Measurements from ENCODE around the gene ANGEL1. TPM values are rescaled to one million over a fixed set of nuclear protein-coding genes. Genes with fewer than 3 reads are reported as not detected.

Gene ANGEL1
- total RNA-seq, 6 experiments from 2014 or later, result 9.3 to 17.8 (median 14.4) TPM

- intact Hi-C loops (cut with DNase I), result no loop called here
- H3K27me3 ChIP-seq, result no peaks in the 10 kb centered on the region
- no peaks in the 10 kb centered on the region for H3K36me3 ChIP-seq
- DNase-seq (peak in 1 of 3 donors; percentile 33), ATAC-seq (no peak)
- H3K27ac ChIP-seq, result no peak overlapping the region
- peaks cover 0 to 7% (median 0%) of the 10 kb centered on the region in 4 donors for H3K4me1 ChIP-seq
- 59% methylated on average over 2 of the region's 6 CpGs for WGBS (ENCODE audit: insufficient coverage, low coverage, low lambda C conversion rate, missing lambda C conversion rate)
- no peak overlapping the region for H3K4me3 ChIP-seq
- H3K9me3 ChIP-seq, result no peaks in the 10 kb centered on the region
- TF ChIP-seq CTCF (IDR thresholded peaks at IDR 0.05), result no peak
- no peak for TF ChIP-seq POLR2A (IDR thresholded peaks at IDR 0.05)
Observed at GRCh38 chr14:76765461-76765931, 47.2 kb downstream of the ANGEL1 start.

- intact Hi-C loops (cut with DNase I), result no loop called here
- DNase-seq, result no peak
- peak overlapping the region; percentile 5 to 51 (median 8) for H3K27ac ChIP-seq
- H3K4me1 ChIP-seq, result peaks cover 0 to 7% (median 0%) of the 10 kb centered on the region in 4 donors
- 51% methylated on average over 10 of the region's 14 CpGs for WGBS (ENCODE audit: insufficient coverage, low coverage, low lambda C conversion rate, missing lambda C conversion rate)
- no peaks in the 10 kb centered on the region for H3K9me3 ChIP-seq
- no peaks in the 10 kb centered on the region for H3K27me3 ChIP-seq
- ATAC-seq, result no peak
- H3K4me3 ChIP-seq, result peak overlapping the region; percentile 54 to 65 (median 63)
- H3K36me3 ChIP-seq, result no peaks in the 10 kb centered on the region
- TF ChIP-seq CTCF (IDR thresholded peaks at IDR 0.05) (no peak), POLR2A (IDR thresholded peaks at IDR 0.05) (no peak)
Observed at GRCh38 chr14:76763096-76764041, 49.3 kb downstream of the ANGEL1 start.

- Histone ChIP-seq H3K4me3 (peak overlapping the region; percentile 54 to 65 (median 63)), H3K27me3 (no peaks in the 10 kb centered on the region), H3K9me3 (no peaks in the 10 kb centered on the region), H3K36me3 (no peaks in the 10 kb centered on the region), H3K27ac (peak overlapping the region; percentile 8 to 51 (median 33)), H3K4me1 (peaks cover 0 to 7% (median 0%) of the 10 kb centered on the region in 4 donors)
- 6% methylated on average over 11 of the region's 28 CpGs for WGBS (ENCODE audit: insufficient coverage, low coverage, low lambda C conversion rate, missing lambda C conversion rate)
- ATAC-seq, result peak in 1 of 4 donors; percentile 6
- no peak for DNase-seq
- no peak for TF ChIP-seq CTCF (IDR thresholded peaks at IDR 0.05)
- no peak for TF ChIP-seq POLR2A (IDR thresholded peaks at IDR 0.05)
- intact Hi-C loops (cut with DNase I), result no loop called here
Observed at GRCh38 chr14:76762411-76763095, 50.1 kb downstream of the ANGEL1 start.

- intact Hi-C loops (cut with DNase I), result no loop called here
- Histone ChIP-seq H3K4me3 (peak overlapping the region; percentile 54 to 65 (median 63)), H3K36me3 (no peaks in the 10 kb centered on the region), H3K27me3 (no peaks in the 10 kb centered on the region), H3K9me3 (no peaks in the 10 kb centered on the region), H3K4me1 (peaks cover 0 to 7% (median 0%) of the 10 kb centered on the region in 4 donors), H3K27ac (peak overlapping the region; percentile 33 to 60 (median 50))
- DNase-seq (no peak), ATAC-seq (peak in 1 of 4 donors; percentile 4)
- TF ChIP-seq CTCF (IDR thresholded peaks at IDR 0.05) (no peak), POLR2A (IDR thresholded peaks at IDR 0.05) (no peak)
- WGBS (ENCODE audit: insufficient coverage, low coverage, low lambda C conversion rate, missing lambda C conversion rate), result no CpG with 5 or more reads among the region's 54 CpGs
Observed at GRCh38 chr14:76761960-76762410, 50.7 kb downstream of the ANGEL1 start.
